ENCODE measurements around the gene KRTAP10-4.
"Not testable (repeated sequence)": the region's sequence is repeated elsewhere in the genome, so short reads cannot be mapped to it uniquely, and the experiment has no call there.

KRTAP10-4 gene

DNA sequence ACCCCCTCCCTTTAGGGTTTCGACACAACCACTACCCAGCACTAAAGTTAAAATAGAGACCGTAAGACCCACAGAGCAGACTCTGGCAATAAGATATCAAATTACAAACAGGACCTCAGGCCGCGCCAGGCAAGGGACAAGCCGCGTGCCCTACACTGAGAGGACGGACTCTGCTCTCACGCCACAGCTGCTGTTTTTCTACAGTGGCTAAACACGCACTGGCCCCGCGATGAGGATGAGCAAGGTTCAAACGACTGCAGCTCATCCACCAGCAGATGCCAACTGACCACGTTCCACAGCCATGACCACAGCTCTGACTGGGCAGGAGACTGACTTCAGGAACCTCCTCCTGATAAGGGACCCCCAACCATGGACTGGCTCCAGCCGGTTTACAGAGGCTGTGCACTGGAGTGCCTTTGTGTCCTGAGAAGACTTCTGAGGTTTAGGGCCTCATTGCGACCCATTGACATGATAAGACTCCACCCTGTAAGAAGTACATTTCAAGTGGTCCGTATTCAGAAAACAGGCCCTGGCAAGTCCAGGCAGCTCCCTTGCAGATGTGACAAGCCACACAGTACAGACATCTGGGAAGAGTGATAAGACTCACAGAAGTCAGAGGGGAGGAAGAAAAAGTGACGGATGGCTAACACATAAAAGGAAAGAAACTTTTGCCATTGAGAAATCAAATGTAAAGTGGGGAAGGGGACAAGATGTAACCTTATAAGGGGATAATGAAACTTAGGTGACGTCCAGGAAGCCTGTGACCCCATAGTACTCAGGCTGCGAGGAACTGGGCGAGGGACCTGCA, 20.3 kb downstream of the KRTAP10-4 start:
- no peak for TF ChIP-seq CTCF (conservative IDR thresholded peaks at IDR 0.05; ENCODE audit: low read length)
- peak; percentile 4 for DNase-seq (ENCODE audit: low read depth)
- H3K4me3 ChIP-seq (ENCODE audit: low read length): no peak overlapping the region

DNA sequence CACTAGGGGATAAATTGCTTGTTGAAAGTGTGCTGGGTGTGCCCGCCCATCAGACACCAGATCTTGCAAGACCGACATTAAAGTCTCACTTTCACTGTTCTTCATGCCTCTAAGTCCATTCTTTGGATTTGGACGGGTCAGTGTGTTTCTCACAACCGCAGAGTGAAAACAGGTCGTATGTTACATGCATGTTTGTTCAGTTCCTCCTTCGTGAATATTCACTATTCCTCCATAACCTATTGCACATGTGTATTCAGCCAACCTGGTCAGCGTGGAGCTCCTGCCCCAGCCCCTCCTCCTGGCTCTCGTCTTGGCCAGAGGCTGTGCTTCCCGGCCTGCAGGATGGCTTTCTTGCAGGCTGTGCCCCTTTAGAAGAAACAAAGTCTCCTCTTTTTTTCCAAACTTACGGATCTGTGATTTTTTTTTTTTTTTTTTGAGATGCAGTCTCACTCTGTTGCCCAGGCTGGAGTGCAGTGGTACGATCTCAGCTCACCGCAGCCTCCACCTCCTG, 20.9 kb downstream of the KRTAP10-4 start:
- no peak overlapping the region for H3K4me3 ChIP-seq (ENCODE audit: low read length)
- no peak for TF ChIP-seq CTCF (conservative IDR thresholded peaks at IDR 0.05; ENCODE audit: low read length)
- DNase-seq (ENCODE audit: low read depth): no peak

DNA sequence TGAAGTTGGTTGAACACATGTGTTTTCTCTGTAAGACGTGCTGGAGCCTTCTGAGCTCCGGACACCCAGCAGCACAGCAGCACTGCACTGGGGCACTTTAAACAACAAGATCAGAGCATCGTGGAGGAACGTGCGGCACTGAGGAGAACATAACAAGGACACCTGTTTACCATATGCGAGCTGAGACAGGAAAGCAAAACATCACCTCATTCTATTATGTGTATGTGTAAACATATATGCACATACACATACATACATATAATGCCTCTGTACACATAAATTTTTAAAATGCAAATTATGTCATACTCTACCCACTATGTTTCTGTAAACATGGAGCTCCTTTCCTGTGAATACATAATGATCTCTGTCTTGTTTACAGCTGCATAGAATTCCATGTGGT, 22.0 kb downstream of the KRTAP10-4 start:
- no peak for TF ChIP-seq CTCF (conservative IDR thresholded peaks at IDR 0.05; ENCODE audit: low read length)
- DNase-seq (ENCODE audit: low read depth): no peak
- no peak overlapping the region for H3K4me3 ChIP-seq (ENCODE audit: low read length)

DNA sequence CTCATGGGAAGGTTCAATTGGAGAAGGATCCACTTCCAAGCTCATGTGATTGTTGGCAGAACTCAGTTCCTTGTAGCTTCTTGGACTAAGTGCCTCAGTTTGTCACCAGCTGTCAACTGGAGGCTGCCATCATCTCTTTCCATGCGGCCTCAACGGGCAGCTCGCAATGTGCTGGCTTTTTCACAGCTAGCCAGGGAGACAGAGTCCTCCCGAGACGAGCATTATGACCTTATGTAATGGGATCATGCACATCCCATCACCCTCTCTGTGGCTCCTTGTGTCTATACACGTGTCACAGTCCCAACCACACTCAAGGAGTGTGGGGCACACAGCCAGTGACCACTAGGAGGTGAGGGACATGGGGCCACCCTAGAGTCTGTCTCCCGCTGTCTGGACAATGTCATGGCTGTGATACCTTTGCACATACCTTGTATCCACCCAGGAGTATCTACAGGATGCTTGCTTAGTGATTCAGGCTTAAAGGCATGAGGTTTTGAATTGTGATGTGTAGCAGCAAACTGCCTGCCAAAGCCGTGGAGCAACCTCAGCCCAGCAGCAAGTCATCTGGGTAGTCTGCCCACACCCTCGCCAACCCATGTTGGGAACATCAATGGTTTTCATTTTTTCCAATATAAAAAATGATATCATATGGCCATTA, 22.7 kb downstream of the KRTAP10-4 start:
- no peak for TF ChIP-seq CTCF (conservative IDR thresholded peaks at IDR 0.05; ENCODE audit: low read length)

GRCh38 chr21:44598061-44598460, 24.5 kb downstream of the KRTAP10-4 start:
- DNase-seq (ENCODE audit: low read depth): no peak
- no peak for TF ChIP-seq CTCF (conservative IDR thresholded peaks at IDR 0.05; ENCODE audit: low read length)
- H3K4me3 ChIP-seq (ENCODE audit: low read length): no peak overlapping the region

More for the DNA sequence above, 22.7 kb downstream of the KRTAP10-4 start:
- no peak overlapping the region for H3K4me3 ChIP-seq (ENCODE audit: low read length)
- DNase-seq (ENCODE audit: low read depth): peak; percentile 23

- H3K4me3 ChIP-seq (ENCODE audit: low read length): no peak overlapping the region
- no peak for DNase-seq (ENCODE audit: low read depth)
- no peak for TF ChIP-seq CTCF (conservative IDR thresholded peaks at IDR 0.05; ENCODE audit: low read length)
These were observed 25.9 kb downstream of the KRTAP10-4 start for GRCh38 chr21:44599264-44600029.

DNA sequence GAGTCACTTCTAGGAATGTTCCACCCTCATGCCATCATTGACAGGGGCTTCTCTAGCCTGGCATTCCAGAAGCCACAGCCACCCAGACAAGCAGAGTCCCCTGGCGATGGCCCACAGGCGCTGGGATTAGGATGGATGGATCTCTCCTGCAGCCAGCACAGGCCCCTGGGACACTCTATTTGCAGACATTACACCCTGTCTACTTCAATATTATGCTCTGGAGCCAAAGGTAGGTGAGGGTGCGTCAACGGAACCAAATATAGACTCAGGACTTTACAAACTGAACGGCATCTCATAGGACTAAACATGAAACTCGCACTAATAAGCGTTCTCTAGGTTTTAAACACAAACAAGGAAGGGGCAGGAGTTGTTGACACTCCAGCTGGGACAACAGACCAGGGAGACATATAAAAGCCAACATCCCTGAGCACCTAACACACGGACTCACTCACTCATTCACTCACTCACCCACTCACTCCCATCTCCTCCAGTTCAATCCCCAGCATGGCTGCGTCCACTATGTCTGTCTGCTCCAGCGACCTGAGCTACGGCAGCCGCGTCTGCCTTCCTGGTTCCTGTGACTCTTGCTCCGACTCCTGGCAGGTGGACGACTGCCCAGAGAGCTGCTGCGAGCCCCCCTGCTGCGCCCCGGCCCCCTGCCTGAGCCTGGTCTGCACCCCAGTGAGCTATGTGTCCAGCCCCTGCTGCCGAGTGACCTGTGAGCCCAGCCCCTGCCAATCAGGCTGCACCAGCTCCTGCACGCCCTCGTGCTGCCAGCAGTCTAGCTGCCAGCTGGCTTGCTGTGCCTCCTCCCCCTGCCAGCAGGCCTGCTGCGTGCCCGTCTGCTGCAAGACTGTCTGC, 26.8 kb downstream of the KRTAP10-4 start, which contains the start of gene KRTAP10-7:
KRTAP10-7 (plus strand) TSS at position 480 of the 861 bp plus-strand sequence; CDS start at position 505, 25 bp downstream.
- not testable (repeated sequence) for DNase-seq (ENCODE audit: low read depth); H3K4me3 ChIP-seq (ENCODE audit: low read length)

- H3K4me3 ChIP-seq (ENCODE audit: low read length); DNase-seq (ENCODE audit: low read depth): not testable (repeated sequence)
These were observed 27.6 kb downstream of the KRTAP10-4 start for GRCh38 chr21:44601091-44601490.

Data from AG10803 (cell line).